B cell (primary cell): ENCODE results near the gene KCNJ10. TPM values are rescaled to one million over a fixed set of nuclear protein-coding genes. Genes with fewer than 3 reads are reported as not detected.

ENCODE experiments used
- ATAC-seq: fragments of 200-7000 bp; cut with Tn5 transposase; one replicate; pipeline ENCODE4 v1.10.0; 2021; ENCODE audit warnings: low read depth, mild to moderate bottlenecking, moderate number of reproducible peaks, moderate library complexity
- CTCF ChIA-PET: fragments of 350-600 bp; sonication (Branson Sonifier 250); formaldehyde crosslinking; loops from one replicate; lab custom pipeline; 2021; ENCODE audit warnings: antibody characterized with exemption, inconsistent platforms; lab: Charles Lee
- POLR2A ChIA-PET: fragments of 350-600 bp; sonication (Branson Sonifier 250); formaldehyde crosslinking; loops from one replicate; lab custom pipeline; 2021; ENCODE audit warnings: antibody characterized with exemption; lab: Charles Lee
- DNase-seq: peaks from one replicate; pipeline ENCODE4 v3.0.0; 2013
- H2AFZ ChIP-seq: 2 replicates; pipeline ENCODE4 v1.6.1; 2012; ENCODE audit warnings: mild to moderate bottlenecking, low read depth, low read length; ENCODE audit not compliant: insufficient read depth, poor library complexity, severe bottlenecking
- H3K27ac ChIP-seq, 2 donors: 1 replicate in 1 of 2; 2 replicates in 1 of 2; pipeline ENCODE4 v1.5.1; 2012 to 2013; ENCODE audit warnings: low read length in 2 of 2, mild to moderate bottlenecking in 2 of 2, moderate library complexity in 1 of 2
- H3K27me3 ChIP-seq, 4 experiments: fragments of 200-600 bp in 1 of 4; sonication (generic) in 1 of 4; replicated peaks in 1 of 4; 1 replicate in 2 of 4; 2 replicates in 2 of 4; pipeline versions ENCODE4 v1.6.1 to v1.7.0; 2013 to 2016; ENCODE audit warnings: low read length in 3 of 4, mild to moderate bottlenecking in 2 of 4, mixed read lengths in 1 of 4, moderate library complexity in 1 of 4; ENCODE audit not compliant: insufficient read depth in 4 of 4, control insufficient read depth in 3 of 4; ENCODE audit errors: control extremely low read depth in 1 of 4
- H3K36me3 ChIP-seq, 2 experiments: replicated peaks in 1 of 2; 1 replicate in 1 of 2; 2 replicates in 1 of 2; pipeline versions ENCODE4 v1.6.1 to v1.7.1; 2013; ENCODE audit warnings: low read length in 1 of 2; ENCODE audit not compliant: insufficient read depth in 2 of 2, control insufficient read depth in 1 of 2; ENCODE audit errors: control extremely low read depth in 1 of 2, extremely low read depth in 1 of 2
- H3K4me1 ChIP-seq, 2 donors: fragments of 200-600 bp in 1 of 2; sonication (generic) in 1 of 2; 1 replicate in 1 of 2; 2 replicates in 1 of 2; pipeline versions ENCODE4 v1.5.1 to v1.6.1; 2013 to 2017; ENCODE audit warnings: low read length in 2 of 2; ENCODE audit not compliant: control insufficient read depth in 2 of 2, insufficient read depth in 2 of 2
- H3K4me2 ChIP-seq: replicated peaks from 2 replicates; pipeline ENCODE3; 2012; ENCODE audit warnings: mild to moderate bottlenecking, low read depth, low read length; ENCODE audit not compliant: poor library complexity, severe bottlenecking
- H3K4me3 ChIP-seq, 5 experiments: fragments of 200-600 bp in 1 of 5; sonication (generic) in 1 of 5; 1 replicate in 3 of 5; 2 replicates in 2 of 5; pipeline versions ENCODE4 v1.5.1 to v1.7.0; 2011 to 2016; ENCODE audit warnings: low read length in 4 of 5, mild to moderate bottlenecking in 4 of 5, low read depth in 2 of 5, control low read depth in 1 of 5, moderate library complexity in 1 of 5; ENCODE audit not compliant: insufficient read depth in 1 of 5; ENCODE audit errors: control extremely low read depth in 1 of 5, extremely low read depth in 1 of 5
- H3K79me2 ChIP-seq: fragments of 200-600 bp; sonication (generic); one replicate; pipeline ENCODE4 v1.6.0; 2016; ENCODE audit warnings: low read length; ENCODE audit not compliant: control insufficient read depth, insufficient read depth
- H3K9ac ChIP-seq: fragments of 200-600 bp; sonication (generic); 2 replicates; pipeline ENCODE4 v1.6.1; 2017; ENCODE audit warnings: mild to moderate bottlenecking, low read length, moderate library complexity
- H3K9me3 ChIP-seq, 3 donors: one replicate each; pipeline versions ENCODE4 v1.6.1 to v1.7.1; 2013; ENCODE audit warnings: low read length in 2 of 3; ENCODE audit not compliant: control insufficient read depth in 2 of 3, insufficient read depth in 1 of 3; ENCODE audit errors: control extremely low read depth in 1 of 3
- H4K20me1 ChIP-seq: 2 replicates; pipeline ENCODE4 v1.6.0; 2012; ENCODE audit warnings: mild to moderate bottlenecking, low read length; ENCODE audit not compliant: insufficient read depth, control insufficient read depth, poor library complexity, severe bottlenecking
- H3K27ac Mint-ChIP-seq: one replicate; pipeline ENCODE4 v1.8.0; 2021; ENCODE audit warnings: mixed read lengths
- H3K27me3 Mint-ChIP-seq: one replicate; pipeline ENCODE4 v1.8.0; 2021; ENCODE audit warnings: mixed read lengths
- H3K4me1 Mint-ChIP-seq: one replicate; pipeline ENCODE4 v1.8.0; 2021; ENCODE audit warnings: mixed read lengths
- H3K4me3 Mint-ChIP-seq: one replicate; pipeline ENCODE4 v1.8.0; 2021; ENCODE audit warnings: mixed read lengths
- H3K9me3 Mint-ChIP-seq: one replicate; pipeline ENCODE4 v1.8.0; 2022; ENCODE audit warnings: mixed read lengths; ENCODE audit not compliant: insufficient read depth
- CTCF ChIP-seq: fragments of 200-600 bp; IDR thresholded peaks from one replicate; pipeline ENCODE4 v1.8.0; 2022; ENCODE audit warnings: antibody characterized with exemption, mild to moderate bottlenecking
- EZH2 ChIP-seq: IDR thresholded peaks from 2 replicates; pipeline ENCODE4 v1.6.1; 2012; ENCODE audit warnings: borderline replicate concordance, low read depth, mild to moderate bottlenecking, moderate library complexity, low read length; ENCODE audit not compliant: insufficient read depth, poor library complexity, severe bottlenecking
- WGBS: methylation state at CpG from one replicate; pipeline ENCODE4 v1.1.5; 2013; ENCODE audit warnings: missing lambda C conversion rate; ENCODE audit not compliant: insufficient coverage; 5-methylcytosine and 5-hydroxymethylcytosine counted together
- intact Hi-C: fragments of 100-400 bp; cut with micrococcal nuclease; formaldehyde crosslinking; loops from one replicate; pipeline ENCODE4 v1.10.0; 2022
- polyA minus RNA-seq: library from RNA; depleted of rRNA, polyadenylated mRNA; stranded (reverse); fragments of >200 nt; gene quantifications from 2 replicates; pipeline ENCODE4 v1.2.3, GENCODE V29; 2012
- polyA plus RNA-seq: library from polyadenylated mRNA; depleted of rRNA; stranded (reverse); fragments of >200 nt; gene quantifications from 2 replicates; pipeline ENCODE4 v1.2.3, GENCODE V29; 2012
- total RNA-seq, 2 donors: library from RNA; stranded (reverse); fragments of 120-200 nt in 1 of 2; gene quantifications; 1 replicate in 1 of 2; 2 replicates in 1 of 2; pipeline versions ENCODE4 v1.2.3 to v1.2.4, GENCODE V29; 2013 to 2022

The KCNJ10 gene
- total RNA-seq = not detected in 2 replicates
- total RNA-seq (2013) = not detected
- polyA plus RNA-seq = not detected in 2 replicates
- 0.07 and 0.43 TPM in 2 replicates for polyA minus RNA-seq

- no peaks in the 10 kb centered on the region for H3K9me3 ChIP-seq
- H3K9ac ChIP-seq = peak within 1 kb of the TSS; percentile 62
- WGBS = 15% methylated on average over 32 of the region's 32 CpGs
- no peak for ATAC-seq
- no peak for TF ChIP-seq EZH2
- TF ChIP-seq CTCF = no peak
- intact Hi-C loops = loop anchor here (2.0 kb wide), 2 partner anchors 23 to 29 kb away; partner anchors contain the start of gene IGSF8
- H3K4me1 Mint-ChIP-seq = peaks cover 12% of the 10 kb centered on the region
- no peak within 1 kb of the TSS for H3K27ac ChIP-seq
- H3K4me3 ChIP-seq = peak within 1 kb of the TSS in 4 of 5 experiments; percentile 48 to 63 (median 60)
- no peaks in the 10 kb centered on the region for H3K79me2 ChIP-seq
- ChIA-PET POLR2A (interaction anchor here (0.6 kb wide), 1 partner anchor 131 kb away, joined by 3 read pairs; no protein-coding TSS in a partner anchor), CTCF (interaction anchor here (0.7 to 3.7 kb wide), 5 partner anchors 9 to 32 kb away, joined by 3 to 27 read pairs (median 5); no protein-coding TSS in a partner anchor)
- H4K20me1 ChIP-seq = no peaks in the 10 kb centered on the region
- H3K4me1 ChIP-seq = peaks cover 11 to 12% of the 10 kb centered on the region in 2 donors
- peak within 1 kb of the TSS; percentile 90 for H3K4me3 Mint-ChIP-seq
- H3K9me3 Mint-ChIP-seq = no peaks in the 10 kb centered on the region
- DNase-seq = no peak
- no peaks in the 10 kb centered on the region for H3K36me3 ChIP-seq
- H2AFZ ChIP-seq = peak within 1 kb of the TSS; percentile 77
- peak within 1 kb of the TSS; percentile 87 for H3K4me2 ChIP-seq
- H3K27me3 Mint-ChIP-seq = peaks cover 60% of the 10 kb centered on the region
- H3K27ac Mint-ChIP-seq = no peak within 1 kb of the TSS
- peaks cover 0 to 35% (median 20%) of the 10 kb centered on the region in 4 experiments for H3K27me3 ChIP-seq
These were observed at the start of gene KCNJ10 for GRCh38 chr1:160069460-160070231. TSS of gene KCNJ10 (minus strand) at chr1:160070160. CDS start at chr1:160042532, 27,628 bp downstream.

GRCh38 chr1:160118928-160119327, 49.0 kb upstream of the KCNJ10 start:
- TF ChIP-seq EZH2 = no peak
- no peak for TF ChIP-seq CTCF
- Histone ChIP-seq H3K9me3 (no peaks in the 10 kb centered on the region), H3K27ac (no peak overlapping the region), H3K9ac (no peak overlapping the region), H2AFZ (no peak overlapping the region), H3K4me2 (no peak overlapping the region), H4K20me1 (no peaks in the 10 kb centered on the region), H3K4me3 (no peak overlapping the region), H3K4me1 (no peaks in the 10 kb centered on the region), H3K27me3 (peaks cover 0 to 19% (median 4%) of the 10 kb centered on the region in 4 experiments), H3K79me2 (no peaks in the 10 kb centered on the region), H3K36me3 (no peaks in the 10 kb centered on the region)
- intact Hi-C loops = no loop called here
- ChIA-PET POLR2A (no interaction called here), CTCF (interaction anchor here (2.2 kb wide), 1 partner anchor 33 kb away, joined by 6 read pairs; no protein-coding TSS in a partner anchor)
- no peaks in the 10 kb centered on the region for H3K4me1 Mint-ChIP-seq
- no peaks in the 10 kb centered on the region for H3K9me3 Mint-ChIP-seq
- no peak overlapping the region for H3K4me3 Mint-ChIP-seq
- WGBS = no CpG with 5 or more reads among the region's 3 CpGs
- no peak overlapping the region for H3K27ac Mint-ChIP-seq
- DNase-seq (no peak), ATAC-seq (no peak)
- H3K27me3 Mint-ChIP-seq = peaks cover 27% of the 10 kb centered on the region
